GM10248 (cell line): ENCODE data around the gene CD247.

ENCODE experiments used
- CTCF ChIA-PET: fragments of 300-600 bp; sonication (Branson Sonifier 250); formaldehyde crosslinking; extraction: SDS; loops from one replicate; lab custom pipeline; 2021; ENCODE audit warnings: antibody characterized with exemption; lab: Yijun Ruan, JAX
- POLR2A ChIA-PET: fragments of 350-650 bp; sonication (Branson Sonifier 250); formaldehyde crosslinking; extraction: SDS; loops from one replicate; lab custom pipeline; 2020; ENCODE audit warnings: antibody characterized with exemption; lab: Yijun Ruan, JAX
- DNase-seq: peaks from one replicate; pipeline ENCODE4 v3.0.0; 2012; ENCODE audit errors: extremely low spot score
- TF ChIP-seq, protein P1 (sequence below): IDR thresholded peaks from 2 replicates; pipeline ENCODE4 v1.5.1; 2012; ENCODE audit warnings: mild to moderate bottlenecking, low read depth; ENCODE audit errors: extremely low read depth, missing control alignments, control extremely low read depth

The CD247 gene

DNA sequence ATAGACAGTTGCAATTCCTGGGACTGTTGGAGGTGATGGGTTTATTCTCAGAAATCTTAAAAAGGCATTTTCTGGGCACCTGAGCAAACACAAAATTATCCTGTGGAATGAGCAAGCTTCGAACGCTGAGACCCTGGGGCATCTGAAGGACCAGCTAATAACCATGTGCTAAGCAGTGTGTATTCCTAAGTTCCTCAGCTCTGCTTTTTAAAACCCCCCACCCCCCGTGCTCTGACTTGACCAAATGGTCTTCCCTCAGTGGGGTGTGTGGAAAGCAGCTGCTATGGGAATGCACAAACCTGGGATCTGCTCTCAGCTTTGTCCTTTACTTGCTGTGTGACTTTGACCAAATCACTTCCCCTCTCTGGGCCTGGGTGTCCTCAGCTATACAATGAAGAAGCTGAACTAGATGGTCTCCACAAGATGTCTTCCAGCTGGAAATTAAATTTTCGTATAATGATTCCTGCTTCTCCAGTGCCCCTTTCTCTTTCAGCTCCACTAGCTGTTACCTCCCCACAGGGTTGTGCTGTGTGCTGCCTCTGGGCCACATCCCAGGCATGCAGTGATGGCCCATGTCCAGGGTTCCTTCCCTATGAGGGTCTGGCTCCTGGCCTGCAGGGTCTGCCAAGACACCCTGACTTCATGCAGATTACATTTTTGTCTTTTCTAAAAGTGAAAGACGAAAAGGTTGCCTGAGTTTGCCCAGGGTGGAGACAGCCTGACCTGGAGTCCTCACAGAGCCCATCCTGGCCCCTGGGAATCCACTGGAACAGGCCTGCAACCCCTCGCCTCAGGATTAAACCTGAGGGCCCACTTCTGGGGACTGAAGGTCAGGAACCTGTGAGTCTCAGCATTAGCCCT, 14.9 kb upstream of the CD247 start:
- TF ChIP-seq, protein P1, sequence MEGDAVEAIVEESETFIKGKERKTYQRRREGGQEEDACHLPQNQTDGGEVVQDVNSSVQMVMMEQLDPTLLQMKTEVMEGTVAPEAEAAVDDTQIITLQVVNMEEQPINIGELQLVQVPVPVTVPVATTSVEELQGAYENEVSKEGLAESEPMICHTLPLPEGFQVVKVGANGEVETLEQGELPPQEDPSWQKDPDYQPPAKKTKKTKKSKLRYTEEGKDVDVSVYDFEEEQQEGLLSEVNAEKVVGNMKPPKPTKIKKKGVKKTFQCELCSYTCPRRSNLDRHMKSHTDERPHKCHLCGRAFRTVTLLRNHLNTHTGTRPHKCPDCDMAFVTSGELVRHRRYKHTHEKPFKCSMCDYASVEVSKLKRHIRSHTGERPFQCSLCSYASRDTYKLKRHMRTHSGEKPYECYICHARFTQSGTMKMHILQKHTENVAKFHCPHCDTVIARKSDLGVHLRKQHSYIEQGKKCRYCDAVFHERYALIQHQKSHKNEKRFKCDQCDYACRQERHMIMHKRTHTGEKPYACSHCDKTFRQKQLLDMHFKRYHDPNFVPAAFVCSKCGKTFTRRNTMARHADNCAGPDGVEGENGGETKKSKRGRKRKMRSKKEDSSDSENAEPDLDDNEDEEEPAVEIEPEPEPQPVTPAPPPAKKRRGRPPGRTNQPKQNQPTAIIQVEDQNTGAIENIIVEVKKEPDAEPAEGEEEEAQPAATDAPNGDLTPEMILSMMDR, result no peak
- DNase-seq, result no peak
- ChIA-PET CTCF (interaction anchor here (0.6 to 4.5 kb wide), 55 partner anchors 8 to 623 kb away, joined by 3 to 33 read pairs (median 5); partner anchors contain the start of genes CD247, CREG1 and POU2F1), POLR2A (no interaction called here)

DNA sequence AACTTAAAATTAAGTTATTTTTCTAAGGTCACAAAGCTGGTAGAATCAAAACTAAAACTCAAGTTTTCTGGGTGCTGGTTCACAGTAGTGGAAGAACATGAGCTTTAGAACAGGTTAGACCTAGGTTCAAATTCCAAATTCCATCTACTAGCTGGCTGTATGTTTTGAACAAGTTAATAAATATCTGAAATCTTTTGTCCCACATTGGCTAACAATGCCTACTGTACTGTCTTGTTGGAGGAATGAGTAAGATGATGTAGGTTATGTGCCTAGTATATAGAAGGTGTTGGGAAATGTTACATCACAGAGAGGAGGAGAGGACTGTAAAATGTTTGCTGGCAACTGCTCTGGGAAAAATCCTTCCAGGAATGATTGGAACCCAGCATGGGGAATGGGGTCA, 14.0 kb upstream of the CD247 start:
- POLR2A ChIA-PET, result no interaction called here
- DNase-seq, result no peak
- TF ChIP-seq, protein P1, result no peak
- CTCF ChIA-PET, result interaction anchor here (1.0 to 4.5 kb wide), 23 partner anchors 7 to 474 kb away, joined by 3 to 33 read pairs (median 8); partner anchors contain the start of genes CD247, CREG1 and POU2F1

DNA sequence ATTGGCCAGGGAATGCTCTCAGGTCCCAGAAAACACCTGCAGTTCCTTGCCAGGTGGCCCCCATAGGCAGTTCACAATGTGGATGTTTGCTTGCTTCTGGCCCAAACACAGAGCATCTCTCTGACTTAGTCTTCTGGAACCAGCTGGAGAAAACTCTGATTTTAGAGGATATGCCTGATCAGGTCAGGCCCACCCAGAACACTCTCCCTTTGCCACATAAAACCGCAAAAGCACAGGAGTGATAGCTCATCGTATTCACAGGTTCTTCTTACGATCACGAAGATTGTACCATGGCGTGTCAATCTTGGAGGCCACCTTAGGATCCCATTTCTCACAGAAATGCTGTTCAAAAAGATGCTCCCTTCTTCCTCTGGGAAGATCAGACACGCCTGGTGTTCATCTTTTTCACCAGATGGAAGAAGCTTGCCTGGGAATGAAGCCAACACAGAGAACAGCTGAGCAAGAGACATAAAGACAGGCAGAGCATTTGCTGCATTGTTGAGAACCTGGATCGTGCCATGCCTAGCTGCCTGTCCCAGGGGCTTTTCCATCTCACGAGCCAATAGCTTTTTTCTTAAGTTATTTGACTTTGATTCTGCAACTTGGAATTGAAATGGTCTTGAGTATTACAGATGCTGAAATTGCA, 11.6 kb upstream of the CD247 start:
- ChIA-PET POLR2A (no interaction called here), CTCF (interaction anchor here (0.9 to 2.3 kb wide), 9 partner anchors 10 to 620 kb away, joined by 3 to 13 read pairs (median 4); no protein-coding TSS in a partner anchor)
- DNase-seq, result no peak
- TF ChIP-seq, protein P1, result no peak

DNA sequence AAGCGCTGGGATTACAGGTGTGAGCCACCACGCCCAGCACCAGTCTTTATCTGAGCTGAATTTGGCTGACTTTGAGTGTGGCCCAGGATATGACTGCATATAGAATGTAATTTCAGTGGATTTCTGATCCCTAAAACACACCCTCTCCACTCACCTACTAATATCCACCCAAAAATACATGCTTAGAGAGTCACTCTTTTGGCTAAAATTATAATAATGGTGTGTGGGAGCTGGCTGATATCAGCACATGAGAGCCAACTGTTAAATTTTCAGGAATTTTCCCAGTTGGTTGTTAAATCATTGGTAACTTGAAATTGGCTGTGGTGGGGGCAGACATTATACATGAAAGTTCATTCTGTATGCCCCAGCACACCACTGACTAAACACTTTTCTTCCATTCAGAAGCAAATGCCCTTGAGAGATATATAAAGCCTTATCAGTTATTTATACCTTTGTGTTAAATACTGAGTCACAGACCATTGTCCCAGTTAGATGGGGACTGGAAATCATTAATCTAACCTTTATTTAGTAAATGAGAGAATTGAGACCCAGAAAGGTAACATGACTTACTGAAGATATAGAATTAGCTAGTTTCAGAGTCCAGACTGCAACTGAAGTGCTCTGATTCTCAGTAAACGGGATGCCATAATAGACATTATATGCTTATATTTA, 9.9 kb upstream of the CD247 start:
- TF ChIP-seq, protein P1, result no peak
- no peak for DNase-seq
- CTCF ChIA-PET, result interaction anchor here (1.1 to 2.1 kb wide), 5 partner anchors 12 to 470 kb away, joined by 3 to 13 read pairs (median 5); no protein-coding TSS in a partner anchor
- POLR2A ChIA-PET, result no interaction called here

DNA sequence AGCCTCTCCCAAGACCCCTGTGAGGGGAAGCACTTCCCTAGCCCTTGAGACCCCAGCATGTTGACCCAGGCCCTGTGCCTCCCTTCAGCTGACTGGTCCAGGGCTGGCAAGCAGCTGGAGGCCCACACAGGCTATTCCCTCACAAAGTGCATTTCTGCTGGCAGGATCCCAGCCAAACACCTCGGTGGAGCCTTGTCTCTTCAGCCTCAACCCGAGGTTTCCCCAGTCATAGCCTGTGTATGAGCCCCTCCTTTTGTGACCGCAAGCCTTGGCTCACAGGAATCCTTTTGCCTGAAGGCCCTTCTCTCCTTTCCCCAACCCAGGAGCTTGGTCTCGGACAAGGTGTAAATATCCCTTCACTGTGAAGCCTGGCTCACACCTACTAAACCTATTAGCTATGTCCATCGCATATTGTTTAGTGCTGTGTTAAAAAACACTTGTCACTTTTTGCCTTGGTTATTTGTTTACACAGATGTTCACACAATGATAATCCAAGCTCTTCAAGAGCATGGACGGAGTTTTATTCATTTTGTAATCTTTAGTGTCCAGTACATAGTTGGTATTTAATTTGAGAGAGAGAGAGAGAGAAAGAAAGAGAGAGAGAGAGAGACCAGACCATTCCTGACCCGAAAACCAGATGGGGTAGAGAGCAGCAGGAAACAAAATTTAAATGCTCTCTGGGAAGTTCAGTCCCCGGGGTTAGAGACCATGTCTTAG, 8.5 kb upstream of the CD247 start:
- DNase-seq, result no peak
- POLR2A ChIA-PET, result no interaction called here
- TF ChIP-seq, protein P1, result no peak
- CTCF ChIA-PET, result interaction anchor here (1.3 to 3.6 kb wide), 4 partner anchors 7 to 259 kb away, joined by 3 to 16 read pairs (median 10); no protein-coding TSS in a partner anchor
